Heart left ventricle (tissue), 16 donors: ENCODE results near the gene COL20A1. TPM values are rescaled to one million over a fixed set of nuclear protein-coding genes. Genes with fewer than 3 reads are reported as not detected.

Source experiments
- ATAC-seq, 4 donors: fragments of 200-7000 bp; cut with Tn5 transposase; one replicate each; pipeline ENCODE4 v1.9.1; 2020 to 2022; ENCODE audit warnings: moderate library complexity in 4 of 4, mild to moderate bottlenecking in 3 of 4, moderate number of reproducible peaks in 1 of 4
- DNase-seq, 5 donors: peaks; one replicate each; pipeline ENCODE4 v3.0.0-alpha.2; 2020
- H3K27ac ChIP-seq, 12 donors: fragments of 200-600 bp; sonication (generic) in 4 of 12; one replicate each; pipeline versions ENCODE4 v1.5.0 to v1.8.0; 2016 to 2022; ENCODE audit warnings: mild to moderate bottlenecking in 2 of 12
- H3K27me3 ChIP-seq, 9 donors: fragments of 200-600 bp; sonication (generic) in 2 of 9; one replicate each; pipeline versions ENCODE4 v1.5.1 to v1.8.0; 2016 to 2022; ENCODE audit warnings: mild to moderate bottlenecking in 3 of 9
- H3K36me3 ChIP-seq, 9 donors: fragments of 200-600 bp; sonication (generic) in 2 of 9; one replicate each; pipeline versions ENCODE4 v1.5.0 to v1.8.0; 2018 to 2022; ENCODE audit warnings: mild to moderate bottlenecking in 2 of 9
- H3K4me1 ChIP-seq, 12 donors: fragments of 200-600 bp; sonication (generic) in 4 of 12; one replicate each; pipeline versions ENCODE4 v1.5.0 to v1.8.0; 2016 to 2022; ENCODE audit warnings: mild to moderate bottlenecking in 3 of 12
- H3K4me3 ChIP-seq, 12 donors: fragments of 200-600 bp; sonication (generic) in 4 of 12; one replicate each; pipeline versions ENCODE4 v1.5.0 to v1.8.0; 2017 to 2022; ENCODE audit warnings: mild to moderate bottlenecking in 9 of 12, moderate library complexity in 4 of 12
- H3K9me3 ChIP-seq, 12 donors: fragments of 200-600 bp; sonication (generic) in 4 of 12; one replicate each; pipeline versions ENCODE4 v1.5.0 to v1.8.0; 2016 to 2022; ENCODE audit warnings: mild to moderate bottlenecking in 1 of 12
- POLR2A ChIP-seq, 2 donors: fragments of 450-650 bp; IDR thresholded peaks; one replicate each; pipeline ENCODE4 v1.6.1; 2017; ENCODE audit warnings: antibody characterized with exemption in 2 of 2, mild to moderate bottlenecking in 2 of 2, moderate library complexity in 2 of 2
- WGBS, 4 donors: extraction: QIAGEN DNeasy Blood & Tissue Kit in 2 of 4; methylation state at CpG; one replicate each; pipeline versions ENCODE4 v1.1.5 to v1.1.7; 2013 to 2018; 5-methylcytosine and 5-hydroxymethylcytosine counted together
- intact Hi-C, 10 donors: fragments of 100-400 bp; cut with DNase I; formaldehyde crosslinking; loops; one replicate each; pipeline versions ENCODE4 v1.11.1 to v1.14.2; 2022
- polyA plus RNA-seq, 2 donors: library from polyadenylated mRNA; stranded (reverse); fragments of 200-250 nt; gene quantifications; one replicate each; pipeline ENCODE4 v1.2.3, GENCODE V29; 2013
- total RNA-seq, 9 donors: library from RNA; depleted of rRNA in 2 of 9; stranded (reverse); fragments of >200 nt in 2 of 9; fragmentation: NEBNext Ultra II Directional in 3 of 9; extraction: Animal tissue kit (Norgen Biotek cat#: 25700) in 3 of 9; gene quantifications; one replicate each; pipeline versions ENCODE4 v1.1.0 to v1.2.4, GENCODE V29; 2016 to 2023
- TF ChIP-seq, protein P1 (sequence below), 12 donors: fragments of 200-600 bp; sonication (generic) in 4 of 12; IDR thresholded peaks; one replicate each; pipeline versions ENCODE4 v1.5.0 to v1.8.0; 2018 to 2022; ENCODE audit warnings: antibody characterized with exemption in 12 of 12, mild to moderate bottlenecking in 5 of 12
- donor health status: ischemic (EF 13 %, LVEDD 7.1; RV severe dilation, severe dysfunction).
- donor health status: healthy with polysubstance abuse.
- donor health status: DM: no; HTN: yes; CAD: no.
- donor health status: DM: no; HTN: no; CAD: no.
- donor health status: ischemic (EF 25% LVEDD 6.9; RV normal size, moderate dysfunction).
- donor health status: ischemic (EF 25% LVEDD 5.7; RV mildly dilated, moderate dysfunction).
- donor health status: healthy.
- donor health status: DM: yes; HTN: yes; CAD: no.
- donor health status: ischemic (EF 35%, LVEDD 5.7; RV mildly dilated, moderate dysfunction).
- donor health status: nonischemic (EF 11% LVEDD 7.7; RV severe dilation, severe dysfunction).
- donor health status: DM: yes; HTN: yes; CAD: no.
- donor health status: PGD.
- donor health status: ischemic (EF 29% LVEDD 5.4; RV normal size, mild dysfunction).
- donor health status: nonischemic (EF 23%, LVEDD 6.1; RV moderate dilation, normal function).

COL20A1 gene
- total and polyA plus RNA-seq, 11 donors = not detected

DNA sequence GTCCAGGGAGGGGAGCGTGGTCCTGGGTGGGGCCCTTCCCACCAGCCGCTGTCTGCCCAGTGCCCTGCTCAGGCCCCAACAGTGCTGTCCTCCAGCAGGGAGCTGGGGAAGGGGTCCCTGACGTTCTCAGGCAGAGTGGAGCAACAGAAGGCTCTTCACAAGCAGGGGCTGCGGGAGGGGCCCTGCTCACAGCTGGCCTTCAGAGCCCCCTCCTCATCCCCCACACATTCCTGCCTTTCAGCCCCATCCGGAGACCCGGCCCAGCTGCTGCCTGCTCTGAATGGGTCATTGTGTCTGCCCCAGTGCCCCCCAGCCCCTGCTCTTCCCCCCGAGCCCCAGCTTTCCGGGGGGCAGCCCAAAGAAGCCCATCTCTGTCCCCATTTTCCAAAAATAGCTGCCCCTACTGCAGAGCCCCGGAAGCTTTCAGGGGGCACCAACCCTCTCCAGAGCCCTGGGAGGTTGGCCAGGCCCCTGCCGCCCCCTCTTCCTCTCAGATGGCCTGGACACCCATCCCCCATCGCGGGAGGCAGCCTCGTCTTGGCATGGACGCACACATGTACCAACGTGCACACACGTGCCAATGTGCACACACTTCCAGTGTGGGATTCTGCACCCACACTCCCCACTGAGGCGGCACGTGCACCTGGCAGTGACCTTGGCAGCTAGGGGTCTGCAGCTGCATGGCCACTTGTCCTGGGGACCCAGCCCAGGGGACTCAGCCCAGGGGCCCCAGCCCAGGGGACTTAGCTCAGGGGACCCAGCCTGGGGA, 3.7 kb downstream of the COL20A1 start:
- Histone ChIP-seq H3K4me1 (no peaks in the 10 kb centered on the region), H3K36me3 (no peaks in the 10 kb centered on the region), H3K27ac (no peak overlapping the region), H3K27me3 (peaks cover 18 to 69% (median 39%) of the 10 kb centered on the region in 9 donors), H3K4me3 (no peak overlapping the region), H3K9me3 (peaks cover 0 to 12% (median 2%) of the 10 kb centered on the region in 12 donors)
- intact Hi-C loops = no loop called here
- no peak for ATAC-seq
- 31 to 45% (median 39%) methylated on average over 11 to 18 of the region's 18 CpGs for WGBS, 4 donors
- DNase-seq = peak in 2 of 5 donors; percentile 22 to 36
- TF ChIP-seq, protein P1, sequence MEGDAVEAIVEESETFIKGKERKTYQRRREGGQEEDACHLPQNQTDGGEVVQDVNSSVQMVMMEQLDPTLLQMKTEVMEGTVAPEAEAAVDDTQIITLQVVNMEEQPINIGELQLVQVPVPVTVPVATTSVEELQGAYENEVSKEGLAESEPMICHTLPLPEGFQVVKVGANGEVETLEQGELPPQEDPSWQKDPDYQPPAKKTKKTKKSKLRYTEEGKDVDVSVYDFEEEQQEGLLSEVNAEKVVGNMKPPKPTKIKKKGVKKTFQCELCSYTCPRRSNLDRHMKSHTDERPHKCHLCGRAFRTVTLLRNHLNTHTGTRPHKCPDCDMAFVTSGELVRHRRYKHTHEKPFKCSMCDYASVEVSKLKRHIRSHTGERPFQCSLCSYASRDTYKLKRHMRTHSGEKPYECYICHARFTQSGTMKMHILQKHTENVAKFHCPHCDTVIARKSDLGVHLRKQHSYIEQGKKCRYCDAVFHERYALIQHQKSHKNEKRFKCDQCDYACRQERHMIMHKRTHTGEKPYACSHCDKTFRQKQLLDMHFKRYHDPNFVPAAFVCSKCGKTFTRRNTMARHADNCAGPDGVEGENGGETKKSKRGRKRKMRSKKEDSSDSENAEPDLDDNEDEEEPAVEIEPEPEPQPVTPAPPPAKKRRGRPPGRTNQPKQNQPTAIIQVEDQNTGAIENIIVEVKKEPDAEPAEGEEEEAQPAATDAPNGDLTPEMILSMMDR (IDR thresholded peaks at IDR 0.05) = no peak
- TF ChIP-seq POLR2A (IDR thresholded peaks at IDR 0.05) = no peak

- TF ChIP-seq, protein P1 (IDR thresholded peaks at IDR 0.05) = no peak
- TF ChIP-seq POLR2A (IDR thresholded peaks at IDR 0.05) = no peak
- H3K9me3 ChIP-seq = peaks cover 0 to 18% (median 6%) of the 10 kb centered on the region in 12 donors
- no peak overlapping the region for H3K27ac ChIP-seq
- ATAC-seq (no peak), DNase-seq (peak in 1 of 5 donors; percentile 19)
- intact Hi-C loops = no loop called here
- no peak overlapping the region for H3K4me3 ChIP-seq
- no peaks in the 10 kb centered on the region for H3K4me1 ChIP-seq
- 56 to 75% (median 59%) methylated on average over 7 to 11 of the region's 11 CpGs for WGBS, 4 donors
- peaks cover 18 to 69% (median 39%) of the 10 kb centered on the region in 9 donors for H3K27me3 ChIP-seq
- no peaks in the 10 kb centered on the region for H3K36me3 ChIP-seq
Measured at GRCh38 chr20:63297371-63297781, 4.4 kb downstream of the COL20A1 start.

GRCh38 chr20:63297796-63298572, 5.0 kb downstream of the COL20A1 start:
- ATAC-seq = no peak
- no peaks in the 10 kb centered on the region for H3K4me1 ChIP-seq
- 78 to 83% (median 79%) methylated on average over 16 of the region's 16 CpGs for WGBS, 4 donors
- TF ChIP-seq, protein P1 (IDR thresholded peaks at IDR 0.05) = no peak
- TF ChIP-seq POLR2A (IDR thresholded peaks at IDR 0.05) = no peak
- H3K9me3 ChIP-seq = peaks cover 0 to 20% (median 6%) of the 10 kb centered on the region in 12 donors
- DNase-seq = peak in 1 of 5 donors; percentile 11
- intact Hi-C loops = no loop called here
- H3K36me3 ChIP-seq = no peaks in the 10 kb centered on the region
- H3K27ac ChIP-seq = no peak overlapping the region
- H3K4me3 ChIP-seq = no peak overlapping the region
- H3K27me3 ChIP-seq = peaks cover 18 to 69% (median 39%) of the 10 kb centered on the region in 9 donors

DNA sequence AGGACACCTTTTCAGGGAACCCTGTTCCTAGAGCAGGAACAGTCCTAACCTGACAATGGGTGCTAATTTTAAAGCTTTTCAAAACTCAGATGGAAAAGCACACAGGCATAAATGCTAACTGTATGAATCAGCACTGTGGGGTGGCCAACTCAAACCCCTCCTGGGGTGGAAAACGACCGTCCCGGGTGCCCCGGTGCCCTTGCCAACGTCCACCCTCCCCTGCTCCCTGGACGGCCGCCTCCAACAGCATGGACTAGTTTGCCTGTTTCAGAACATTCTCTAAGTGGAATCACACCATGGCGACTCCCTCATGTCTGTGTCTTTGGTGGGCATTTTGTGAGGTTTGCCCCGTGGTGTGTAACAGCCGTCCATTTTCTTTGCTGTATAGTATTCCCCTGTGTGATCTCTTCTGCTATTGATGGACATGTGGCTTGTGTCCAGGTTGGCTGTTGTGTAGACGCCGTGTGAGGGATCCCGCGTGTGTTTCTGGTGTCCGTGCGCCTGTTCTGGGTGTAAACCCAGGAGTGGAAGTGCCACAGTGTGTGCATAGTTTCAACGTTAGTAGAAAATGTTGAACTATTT, 5.8 kb downstream of the COL20A1 start:
- intact Hi-C loops = no loop called here
- DNase-seq = peak in 2 of 5 donors; percentile 5 to 16
- no peak for ATAC-seq
- H3K27me3 ChIP-seq = peaks cover 18 to 64% (median 39%) of the 10 kb centered on the region in 9 donors
- no peaks in the 10 kb centered on the region for H3K4me1 ChIP-seq
- H3K9me3 ChIP-seq = peaks cover 0 to 20% (median 6%) of the 10 kb centered on the region in 12 donors
- TF ChIP-seq POLR2A (IDR thresholded peaks at IDR 0.05) = no peak
- TF ChIP-seq, protein P1 (IDR thresholded peaks at IDR 0.05) = no peak
- H3K36me3 ChIP-seq = no peaks in the 10 kb centered on the region
- H3K4me3 ChIP-seq = no peak overlapping the region
- WGBS, 4 donors = 86 to 90% (median 88%) methylated on average over 17 of the region's 17 CpGs
- no peak overlapping the region for H3K27ac ChIP-seq
